NCI-H226 (cell line): ENCODE measurements around the gene CCDC34.
A peak's percentile ranks its signal among the peaks of the same experiment; 100 is the strongest.
"Not testable (repeated sequence)": the region's sequence is repeated elsewhere in the genome, so short reads cannot be mapped to it uniquely, and the experiment has no call there.

Source experiments
- DNase-seq: peaks from one replicate; pipeline ENCODE4 v3.0.0-alpha.2; 2015

CCDC34 gene

DNA sequence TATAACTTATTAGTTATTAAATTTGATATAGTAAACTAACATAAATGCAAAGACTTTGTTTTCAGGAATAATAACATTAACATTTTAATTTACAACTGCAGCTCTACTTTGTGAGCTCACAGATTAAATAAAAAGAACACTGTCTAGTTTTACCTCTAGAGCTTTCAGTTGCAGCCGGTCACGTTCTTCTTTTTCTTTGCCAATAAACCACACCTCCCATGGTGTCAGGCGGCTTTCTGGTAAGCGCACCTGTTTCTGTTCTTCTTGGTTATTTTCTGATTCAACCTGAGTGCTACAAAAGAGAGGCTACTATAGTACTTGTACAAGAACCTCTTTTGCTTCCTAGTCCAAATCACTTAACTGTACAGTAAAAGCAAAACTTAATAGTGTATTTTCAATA, 5.8 kb downstream of the CCDC34 start:
- no peak for DNase-seq

DNA sequence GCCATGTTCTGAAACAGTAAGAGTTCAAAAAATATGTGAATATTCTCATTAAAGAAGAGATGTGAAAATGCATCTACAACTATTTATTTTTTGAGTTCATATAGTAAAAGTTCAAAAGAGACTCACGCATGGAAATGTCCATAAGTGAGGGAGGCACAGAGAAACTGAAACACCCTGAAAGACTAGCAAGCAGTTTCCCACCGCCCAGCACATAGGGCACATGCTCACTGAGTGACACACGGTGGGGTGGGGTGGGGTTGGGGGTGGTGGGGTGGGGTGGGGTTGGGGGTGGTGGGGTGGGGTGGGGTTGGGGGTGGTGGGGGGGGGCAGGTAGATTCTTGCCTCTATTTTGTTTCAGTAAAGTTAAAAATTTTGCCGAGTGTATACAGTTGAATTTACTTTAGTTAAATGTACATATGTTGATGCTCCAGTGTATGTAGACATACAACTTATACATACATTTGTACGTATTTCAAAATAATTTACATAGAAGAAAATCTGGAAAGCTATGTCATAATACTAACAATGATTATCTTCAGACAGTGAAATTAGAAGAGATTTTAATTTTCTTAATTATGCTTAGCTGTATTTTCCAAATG, 6.3 kb downstream of the CCDC34 start:
- no peak for DNase-seq

DNA sequence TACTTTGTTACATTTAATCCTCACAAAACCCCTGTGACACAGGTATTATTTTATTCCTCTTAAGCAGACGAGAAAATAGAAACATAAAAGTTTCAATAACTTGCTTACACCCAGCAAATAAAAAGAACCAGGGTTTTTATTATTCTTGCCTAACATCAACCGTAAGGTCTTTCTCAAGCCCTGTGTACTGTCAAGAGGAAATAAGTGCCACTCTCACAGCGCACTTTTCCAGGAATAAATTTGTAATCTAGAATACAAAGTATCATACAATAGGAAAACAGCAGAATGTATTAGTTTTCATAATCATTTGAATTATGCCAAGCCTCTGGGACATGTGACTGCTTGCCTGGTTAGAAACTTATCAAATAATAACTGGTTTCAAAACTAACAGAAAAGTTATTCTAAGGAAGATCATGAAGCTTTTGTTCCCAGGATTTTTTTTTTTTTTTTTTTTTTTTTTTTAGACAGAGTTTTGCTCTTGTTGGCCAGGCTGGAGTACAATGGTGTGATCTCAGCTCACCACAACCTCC, 7.4 kb downstream of the CCDC34 start:
- DNase-seq: no peak

DNA sequence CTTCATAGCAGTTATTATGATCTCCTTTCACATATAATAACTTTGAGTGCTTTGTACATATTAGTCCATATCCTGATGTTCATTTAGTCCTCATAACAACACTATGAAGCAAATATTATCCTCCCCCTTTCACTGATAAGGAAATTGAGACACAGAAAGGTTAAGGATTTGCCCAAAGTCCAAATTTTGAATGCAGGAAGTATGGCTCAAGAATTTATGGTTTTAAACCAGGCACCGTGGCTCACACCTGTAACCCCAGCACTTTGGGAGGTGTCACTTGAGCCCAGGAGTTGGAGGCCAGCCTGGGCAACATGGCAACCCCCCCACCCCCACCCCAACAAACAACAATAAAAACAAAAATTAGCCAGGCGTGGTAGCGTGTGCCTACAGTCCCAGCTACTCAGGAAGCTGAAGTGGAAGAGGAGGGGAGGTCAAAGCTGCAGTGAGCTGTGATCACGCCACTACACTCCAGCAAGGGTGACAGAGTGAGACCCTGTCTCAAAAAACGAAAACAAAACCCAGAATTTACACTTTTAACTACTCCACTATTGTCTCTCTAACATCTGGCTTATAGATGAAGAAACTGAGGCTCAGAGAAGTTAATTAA, 8.6 kb downstream of the CCDC34 start:
- no peak for DNase-seq

DNA sequence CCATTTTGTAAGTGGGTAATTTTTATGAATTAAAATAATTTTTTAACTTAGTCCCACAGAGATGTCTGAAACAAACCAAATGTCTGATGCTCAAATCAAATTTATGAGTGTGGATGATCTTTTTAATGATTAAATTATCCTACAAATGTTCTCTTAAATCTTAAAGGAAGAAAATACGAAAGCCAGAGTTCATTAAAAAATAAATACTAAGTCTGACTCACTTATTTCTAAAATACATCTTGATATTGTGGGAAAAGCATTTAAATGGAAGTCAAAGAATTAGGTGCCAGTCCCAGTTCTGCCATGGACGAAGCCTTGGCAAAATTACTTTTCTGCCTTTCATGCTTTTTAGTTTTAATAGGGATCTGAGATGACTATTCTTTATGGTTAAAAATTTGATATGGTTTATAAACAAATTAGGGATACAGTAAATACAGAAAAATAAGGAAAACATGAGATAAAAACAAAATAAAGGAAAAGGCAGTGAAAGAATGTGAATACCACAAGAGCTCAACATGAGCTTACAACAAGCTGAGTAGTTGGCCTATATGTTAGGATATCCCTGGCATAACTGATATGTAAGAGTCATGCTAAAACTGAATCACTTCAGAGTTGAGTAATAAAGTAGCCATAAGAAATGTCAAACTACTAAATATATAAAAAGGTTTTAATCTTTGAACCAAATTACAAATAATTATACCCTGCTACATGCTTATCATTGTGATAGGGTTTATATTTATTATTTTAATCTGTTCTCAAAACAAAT, 9.2 kb downstream of the CCDC34 start:
- peak; percentile 26 for DNase-seq

DNA sequence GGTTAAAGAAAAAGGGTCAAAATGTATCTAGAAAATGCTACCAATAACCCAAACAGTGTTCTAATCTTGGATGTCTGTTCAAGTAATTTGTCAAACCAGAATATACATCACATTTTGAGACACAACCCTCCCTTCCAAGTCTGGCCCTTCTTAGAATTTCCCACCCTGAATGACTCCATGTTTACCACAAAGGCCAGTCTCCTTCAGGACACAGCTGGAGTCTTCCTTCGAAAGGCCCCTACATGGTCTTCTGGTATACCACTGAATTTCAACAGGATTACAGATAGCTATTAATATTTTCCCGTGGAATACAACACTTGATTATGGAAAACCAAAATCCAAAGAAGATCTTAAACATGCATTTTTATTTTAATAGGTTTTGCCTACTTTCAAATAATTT, 10.2 kb downstream of the CCDC34 start:
- DNase-seq: no peak

DNA sequence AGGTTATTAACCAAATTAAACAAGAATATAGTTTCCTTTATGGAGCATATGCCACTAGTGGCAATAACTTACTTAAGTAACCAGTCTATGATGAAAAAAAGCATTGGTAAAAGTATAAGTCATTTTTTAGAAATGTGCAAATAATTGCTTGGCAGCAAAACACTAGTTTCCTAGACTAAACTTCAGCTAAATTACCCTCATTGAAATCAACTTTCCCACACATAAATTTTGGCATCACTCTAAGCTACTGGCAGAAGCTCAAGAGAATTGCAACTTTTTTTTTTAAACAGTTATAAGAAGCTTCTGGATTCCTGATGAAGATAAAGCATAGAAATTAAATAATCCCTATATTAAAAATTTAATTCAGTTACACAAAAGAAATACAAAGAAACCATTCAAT, 12.5 kb downstream of the CCDC34 start:
- no peak for DNase-seq

DNA sequence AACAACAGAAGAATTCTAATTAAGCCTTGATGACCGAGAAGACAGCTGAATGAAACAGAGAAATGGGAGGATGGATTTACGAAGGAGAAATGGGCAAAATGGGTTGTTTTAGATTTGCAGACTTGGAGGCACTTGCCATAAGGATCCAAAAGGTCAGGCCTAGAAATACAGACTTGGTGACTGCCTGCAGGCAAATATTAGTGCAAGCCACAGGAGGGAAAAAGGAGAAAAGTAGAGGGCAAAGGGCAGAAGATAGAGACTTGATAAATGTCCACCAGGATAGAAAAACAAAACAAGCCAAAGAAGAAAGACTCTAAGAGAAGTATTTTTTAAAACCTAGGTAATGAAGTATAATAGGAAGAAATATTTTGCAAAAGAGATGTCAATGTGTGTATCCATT, 13.1 kb downstream of the CCDC34 start:
- no peak for DNase-seq

DNA sequence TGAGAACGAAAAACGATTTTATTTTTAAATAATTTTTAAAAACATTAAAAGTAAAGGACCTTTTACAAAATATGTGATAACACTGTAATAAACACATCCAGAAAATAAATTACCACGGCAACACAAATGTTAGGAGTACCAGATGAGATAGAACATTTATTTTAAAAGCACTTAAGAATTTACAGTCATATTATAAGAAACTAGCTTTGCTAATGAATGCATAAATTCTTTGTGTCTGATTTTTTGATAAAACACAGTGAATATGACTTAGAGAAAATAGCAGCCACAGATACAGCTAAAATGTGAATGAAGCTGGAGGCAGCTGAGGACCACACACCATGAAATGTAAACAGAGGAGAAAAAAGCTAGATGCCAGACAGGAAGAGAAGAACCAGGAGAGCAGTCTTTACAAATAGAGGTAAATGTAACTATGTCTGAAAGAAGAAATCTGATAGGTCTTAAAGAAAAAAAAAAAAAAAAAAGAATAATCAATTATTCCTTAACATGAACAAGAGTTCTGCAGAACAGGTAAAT, 14.6 kb downstream of the CCDC34 start:
- no peak for DNase-seq

DNA sequence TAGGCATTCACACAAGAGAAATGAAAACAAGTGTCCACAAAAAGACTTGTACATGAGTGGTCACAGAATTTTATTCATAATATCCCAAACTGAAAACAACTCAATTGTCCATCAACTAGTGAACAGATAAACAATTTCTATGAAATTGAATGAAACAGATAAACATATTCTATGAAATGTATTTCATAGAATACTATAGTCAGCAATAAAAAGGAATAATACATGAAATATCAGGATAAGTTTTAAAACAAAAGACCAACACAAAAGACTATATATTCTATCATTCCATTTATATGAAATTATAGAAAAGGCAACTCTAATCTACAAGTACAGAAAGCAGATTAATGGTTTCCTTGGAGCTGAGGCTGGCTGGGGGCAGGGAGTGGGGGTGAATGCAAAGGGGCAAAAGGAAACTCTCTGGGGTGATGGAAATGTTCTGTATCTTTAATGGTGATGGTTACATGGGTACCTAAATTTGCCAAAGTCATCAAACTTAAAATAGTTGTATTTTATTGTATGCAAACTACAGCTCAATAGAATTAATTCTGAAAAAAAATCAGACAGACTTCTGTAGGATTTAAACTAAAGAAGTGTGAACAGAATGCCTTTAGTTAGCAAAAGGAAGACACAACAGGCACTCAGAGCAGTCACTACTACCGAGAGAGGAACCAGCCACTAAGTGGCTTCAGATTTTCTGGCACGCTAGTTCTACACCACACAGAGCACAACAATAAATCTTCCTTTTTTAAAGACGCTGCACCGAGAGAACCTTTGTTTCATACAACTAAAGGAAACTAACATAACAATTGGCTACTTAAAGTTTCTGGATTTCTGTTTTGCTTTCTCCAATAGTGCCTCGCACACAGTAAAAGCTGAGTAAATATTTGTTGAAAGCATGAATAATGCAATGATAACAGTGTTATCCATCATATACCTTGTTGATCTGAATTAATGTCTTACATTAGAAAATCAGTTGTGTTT, 15.4 kb downstream of the CCDC34 start:
- no peak for DNase-seq

DNA sequence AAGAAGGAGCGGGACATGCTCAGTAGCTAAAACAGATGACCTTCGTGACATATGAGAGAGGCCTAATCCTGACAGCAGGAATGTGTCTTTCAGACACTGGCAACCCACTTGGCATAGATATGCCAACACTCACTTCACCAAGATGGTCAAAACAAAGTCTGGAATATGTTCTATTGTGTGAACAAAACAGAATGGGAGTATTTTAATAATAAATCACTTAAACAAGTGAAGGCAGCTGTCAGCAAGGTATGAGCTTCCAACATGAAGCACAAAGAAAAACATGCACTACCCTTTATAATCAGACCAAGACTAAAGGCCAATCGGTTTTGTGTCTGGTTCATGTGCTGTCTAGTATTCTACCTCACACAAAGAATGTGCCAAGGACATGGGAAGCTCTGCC, 23.1 kb downstream of the CCDC34 start:
- DNase-seq: peak; percentile 22

DNA sequence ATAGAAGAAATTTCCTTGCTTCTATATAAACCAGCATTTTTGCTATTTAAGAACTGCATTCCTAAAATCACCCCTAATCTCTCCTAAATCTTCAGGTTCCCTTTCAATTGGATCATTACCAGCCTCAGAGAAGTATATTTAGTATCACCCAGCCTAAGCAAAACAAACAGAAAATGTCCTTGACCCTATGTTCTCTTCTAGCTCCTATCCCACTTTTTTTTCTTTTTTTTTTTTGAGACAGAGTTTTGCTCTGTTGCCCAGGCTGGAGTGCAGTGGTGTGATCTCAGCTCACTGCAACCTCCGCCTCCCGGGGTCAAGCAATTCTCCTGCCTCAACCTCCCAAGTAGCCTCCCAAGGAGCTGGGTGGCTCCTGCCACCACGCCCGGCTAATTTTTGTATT, 28.3 kb downstream of the CCDC34 start:
- not testable (repeated sequence) for DNase-seq

DNA sequence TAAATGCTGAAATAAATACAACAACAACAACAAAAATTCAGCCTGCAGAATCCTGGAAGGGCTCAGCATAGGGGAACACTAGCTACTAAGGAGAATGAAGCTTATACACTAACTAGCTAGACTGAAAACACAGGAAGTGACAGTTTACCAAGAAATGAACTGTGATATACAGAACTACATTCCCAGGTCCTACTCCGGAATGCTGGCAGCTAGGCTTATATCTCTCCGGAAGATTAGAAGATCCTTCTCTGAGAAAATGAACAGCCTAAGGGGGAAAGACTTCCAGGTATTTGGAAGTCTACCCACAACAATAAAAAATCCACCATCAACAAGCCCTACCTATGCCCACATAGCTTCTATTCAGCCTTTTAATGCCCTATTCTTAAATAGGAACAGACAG, 31.0 kb downstream of the CCDC34 start:
- DNase-seq: peak; percentile 91

DNA sequence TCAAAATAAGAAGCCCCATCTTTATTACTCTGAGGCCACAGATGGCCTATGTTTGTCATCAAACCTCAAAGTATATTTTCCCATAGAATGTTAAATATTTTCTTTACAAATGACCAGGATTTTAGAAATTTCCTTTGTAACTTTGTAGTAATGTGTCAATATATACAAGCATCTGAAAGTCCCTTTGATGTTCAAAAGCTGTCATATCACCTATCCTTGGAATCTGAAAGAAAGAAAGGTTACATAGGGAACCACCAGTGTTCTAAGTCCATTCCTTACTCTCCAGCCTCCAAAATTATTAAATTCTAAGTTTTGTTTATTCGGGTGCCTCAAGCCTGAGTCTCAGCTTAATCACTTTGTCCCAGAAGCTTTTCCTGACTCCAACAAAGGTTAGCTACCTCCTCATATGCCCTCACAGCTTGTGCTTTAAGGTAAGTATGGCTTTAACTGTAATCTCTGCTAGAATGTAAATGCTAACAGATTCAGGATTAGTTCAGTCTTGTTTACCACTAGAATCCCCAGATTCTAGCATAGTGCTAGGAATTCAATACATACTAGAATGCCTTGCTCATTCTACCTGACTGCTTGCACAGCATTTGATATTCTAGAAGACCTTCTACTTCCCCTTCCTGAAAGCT, 32.3 kb downstream of the CCDC34 start:
- no peak for DNase-seq

DNA sequence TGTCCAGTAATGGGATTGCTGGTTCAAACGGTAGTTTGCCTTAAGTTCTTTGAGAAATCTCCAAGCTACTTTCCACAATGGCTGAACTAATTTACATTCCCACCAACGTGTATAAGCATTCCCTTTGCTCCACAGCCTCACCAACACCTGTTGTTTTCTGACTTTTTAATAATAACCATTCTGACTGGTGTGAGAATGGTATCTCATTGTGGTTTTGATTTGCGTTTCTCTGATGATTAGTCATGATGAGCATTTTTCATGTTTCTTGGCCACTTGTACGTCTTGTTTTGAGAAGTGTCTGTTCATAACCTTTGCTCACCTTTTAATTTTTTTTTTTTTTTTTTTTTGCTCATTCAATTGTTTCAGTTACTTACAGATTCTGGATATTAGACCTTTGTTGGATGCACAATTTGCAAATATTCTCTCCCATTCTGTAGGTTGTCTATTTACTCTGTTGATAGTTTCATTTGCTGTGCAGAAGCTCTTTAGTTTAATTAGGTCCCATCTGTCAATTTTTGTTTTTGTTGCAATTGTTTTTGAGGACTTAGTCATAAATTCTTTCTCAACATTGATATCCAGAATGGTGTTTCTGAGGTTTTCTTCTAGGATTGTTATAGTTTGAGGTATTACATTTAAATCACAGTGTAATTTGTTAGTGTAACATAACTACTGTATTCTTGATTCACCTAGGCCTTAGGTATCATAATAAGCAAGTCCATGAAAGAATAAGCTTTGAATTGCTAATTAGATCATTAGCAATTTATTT, 33.0 kb downstream of the CCDC34 start:
- peak; percentile 50 for DNase-seq

DNA sequence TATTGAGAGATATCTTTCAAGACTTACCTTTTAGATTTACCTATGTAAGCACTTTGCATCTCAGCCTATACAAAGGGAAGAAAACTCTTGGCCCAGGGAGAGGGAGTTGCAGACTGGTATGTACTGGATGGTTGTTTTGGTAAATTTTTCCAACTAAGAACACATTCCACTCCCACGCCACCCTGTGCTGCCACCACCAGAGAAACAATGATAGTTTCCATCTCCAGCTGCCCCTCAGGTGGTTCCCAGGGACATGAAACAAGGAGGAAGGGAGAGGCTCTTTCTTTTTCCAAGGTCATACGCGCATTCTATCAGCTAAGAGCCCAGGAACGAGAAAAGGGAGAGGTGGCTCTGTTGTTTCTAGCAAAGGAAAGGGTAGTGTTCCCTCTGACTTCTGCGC, 34.4 kb downstream of the CCDC34 start:
- no peak for DNase-seq

DNA sequence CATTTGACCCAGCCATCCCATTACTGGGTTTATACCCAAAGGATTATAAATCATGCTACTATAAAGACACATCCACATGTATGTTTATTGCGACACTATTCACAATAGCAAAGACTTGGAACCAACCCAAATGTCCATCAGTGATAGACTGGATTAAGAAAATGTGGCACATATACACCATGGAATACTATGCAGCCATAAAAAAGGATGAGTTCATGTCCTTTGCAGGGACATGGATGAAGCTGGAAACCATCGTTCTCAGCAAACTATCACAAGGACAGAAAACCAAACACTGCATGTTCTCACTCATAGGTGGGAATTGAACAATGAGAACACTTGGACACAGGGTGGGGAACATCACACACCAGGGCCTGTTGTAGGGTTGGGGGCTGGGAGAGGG, 36.0 kb downstream of the CCDC34 start:
- DNase-seq: not testable (repeated sequence)

DNA sequence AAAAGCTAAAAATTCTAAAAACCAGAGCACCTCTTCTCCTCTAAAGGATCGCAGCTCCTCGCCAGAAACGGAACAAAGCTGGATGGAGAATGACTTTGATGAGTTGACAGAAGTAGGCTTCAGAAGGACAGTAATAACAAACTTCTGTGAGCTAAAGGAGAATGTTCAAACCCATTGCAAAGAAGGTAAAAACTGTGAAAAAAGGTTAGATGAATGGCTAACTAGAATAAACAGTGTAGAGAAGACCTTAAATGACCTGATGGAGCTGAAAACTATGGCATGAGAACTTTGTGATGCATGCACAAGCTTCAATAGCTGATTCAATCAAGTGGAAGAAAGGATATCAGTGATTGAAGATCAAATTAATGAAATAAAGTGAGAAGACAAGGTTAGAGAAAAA, 40.8 kb downstream of the CCDC34 start:
- DNase-seq: not testable (repeated sequence)

DNA sequence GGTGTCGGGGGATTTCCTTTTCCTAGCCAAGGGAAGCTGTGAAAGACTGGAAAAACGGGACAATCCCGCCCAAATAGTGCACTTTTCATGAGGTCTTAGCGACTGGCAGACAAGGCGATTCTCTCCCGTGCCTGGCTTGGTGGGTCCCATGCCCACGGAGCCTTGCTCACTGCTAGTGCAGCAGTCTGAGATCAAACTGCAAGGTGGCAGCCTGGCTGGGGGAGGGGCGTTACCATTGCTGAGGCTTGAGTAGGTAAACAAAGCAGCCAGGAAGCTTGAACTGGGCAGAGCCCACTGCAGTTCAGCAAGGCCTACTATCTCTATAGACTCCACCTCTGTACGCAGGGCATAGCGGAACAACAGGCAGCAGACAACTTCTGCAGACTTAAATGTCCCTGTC, 41.7 kb downstream of the CCDC34 start:
- DNase-seq: not testable (repeated sequence)

DNA sequence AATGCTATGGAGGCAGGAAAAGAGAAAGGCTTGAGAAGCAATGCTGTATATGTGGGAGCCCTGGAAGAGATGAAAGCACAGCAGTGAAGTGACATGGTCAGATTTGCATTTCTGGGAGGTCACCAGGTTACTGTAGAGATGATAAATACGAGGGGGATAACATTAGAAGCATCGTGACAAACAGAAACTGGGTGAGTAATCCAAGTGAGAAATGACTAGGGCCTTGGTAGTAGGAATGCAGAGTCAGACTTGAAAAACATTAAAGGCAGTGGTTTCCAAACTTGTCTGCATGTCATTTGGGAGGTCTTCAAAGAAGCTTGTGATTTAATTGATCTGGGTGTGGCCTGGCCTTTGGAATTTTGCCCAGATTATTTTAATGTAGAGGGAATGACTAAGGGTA, 43.9 kb downstream of the CCDC34 start:
- DNase-seq: no peak

DNA sequence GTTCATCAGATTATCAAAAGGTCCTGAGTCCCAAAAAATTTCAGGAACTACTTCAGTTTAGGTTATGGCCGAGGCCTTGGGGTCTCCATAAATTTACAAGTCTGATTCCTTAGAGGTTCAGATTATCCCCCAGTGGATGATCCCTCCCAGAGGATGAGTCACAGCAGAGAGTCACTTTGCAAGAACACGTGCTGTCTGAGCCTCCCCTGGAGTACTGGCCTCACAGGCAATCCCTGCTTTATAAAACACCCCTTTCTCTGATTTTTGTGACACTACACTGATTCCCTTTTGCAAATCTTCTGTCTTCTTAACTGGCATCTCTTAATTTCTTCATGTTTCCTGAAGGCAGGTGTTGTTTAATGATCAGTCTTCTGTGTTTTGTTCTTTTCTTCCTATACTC, 45.3 kb downstream of the CCDC34 start:
- DNase-seq: peak; percentile 15
